ENCODE measurements around the gene GORAB.

DNA sequence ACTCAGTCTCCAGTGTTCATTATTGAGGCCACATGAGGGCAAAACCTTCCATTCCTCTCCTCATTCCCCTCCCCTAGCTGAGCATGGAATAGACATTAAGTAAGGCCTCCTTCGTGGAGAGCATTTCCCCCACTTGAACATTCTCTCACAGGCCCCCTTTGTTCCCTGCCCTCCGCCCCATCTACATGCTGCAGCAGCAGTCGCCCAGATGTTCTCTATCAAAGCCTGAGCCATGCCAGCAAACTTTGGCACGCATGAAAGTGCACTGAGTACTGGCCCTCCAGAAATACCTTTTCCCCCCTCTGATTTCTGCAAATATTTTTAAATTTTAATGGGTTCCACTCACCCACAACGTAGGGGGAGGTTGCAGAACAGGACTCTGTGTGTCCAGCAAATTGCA is 20.9 kb upstream of the GORAB start:
- no peak for TF ChIP-seq EP300 (IDR thresholded peaks at IDR 0.05)
- TF ChIP-seq CTCF (IDR thresholded peaks at IDR 0.05), result no peak
- TF ChIP-seq POLR2A (IDR thresholded peaks at IDR 0.05), result no peak
